GM19351 (cell line): Measurements from ENCODE around the gene OR2F2.

Experiments used
- ATAC-seq: cut with Tn5 transposase; IDR thresholded peaks from one replicate; pipeline ENCODE4 v1.9.1; 2021; ENCODE audit warnings: mild to moderate bottlenecking, moderate library complexity; ENCODE audit not compliant: unreplicated experiment

Gene OR2F2

GRCh38 chr7:143975617-143976016 lies 40.6 kb downstream of the OR2F2 start:
- no peak for ATAC-seq

GRCh38 chr7:143978585-143978984 lies 43.6 kb downstream of the OR2F2 start:
- no peak for ATAC-seq

- no peak for ATAC-seq
Measured at GRCh38 chr7:143979359-143979758, 44.3 kb downstream of the OR2F2 start.

- no peak for ATAC-seq
Measured at GRCh38 chr7:143979998-143980397, 45.0 kb downstream of the OR2F2 start.

- ATAC-seq: no peak
Measured at GRCh38 chr7:143980746-143981510, 45.9 kb downstream of the OR2F2 start.

- no peak for ATAC-seq
Measured at GRCh38 chr7:143983960-143984359, 48.9 kb downstream of the OR2F2 start.
